Activated naive CD8-positive, alpha-beta T cell (primary cell): ENCODE measurements around the gene MPO.

Source experiments
- H3K27ac Mint-ChIP-seq: one replicate; pipeline ENCODE4 v1.8.0; 2021; ENCODE audit warnings: mixed read lengths
- H3K27me3 Mint-ChIP-seq: one replicate; pipeline ENCODE4 v1.8.0; 2021; ENCODE audit warnings: mixed read lengths
- H3K36me3 Mint-ChIP-seq: one replicate; pipeline ENCODE4 v1.8.0; 2021; ENCODE audit warnings: mixed read lengths
- H3K4me1 Mint-ChIP-seq: one replicate; pipeline ENCODE4 v1.8.0; 2021; ENCODE audit warnings: low read depth, mixed read lengths
- H3K4me3 Mint-ChIP-seq: one replicate; pipeline ENCODE4 v1.8.0; 2021; ENCODE audit warnings: mild to moderate bottlenecking, mixed read lengths
- H3K9me3 Mint-ChIP-seq: one replicate; pipeline ENCODE4 v1.8.0; 2021; ENCODE audit warnings: low read depth, mixed read lengths

The MPO gene

GRCh38 chr17:58279736-58280479, 827 bp downstream of the MPO start:
- no peaks in the 10 kb centered on the region for H3K9me3 Mint-ChIP-seq

GRCh38 chr17:58279016-58279711, 1.6 kb downstream of the MPO start:
- Mint-ChIP-seq H3K27me3 (peaks cover 8% of the 10 kb centered on the region), H3K36me3 (no peaks in the 10 kb centered on the region), H3K27ac (no peak overlapping the region), H3K4me3 (no peak overlapping the region), H3K4me1 (peaks cover 4% of the 10 kb centered on the region), H3K9me3 (no peaks in the 10 kb centered on the region)

More at GRCh38 chr17:58279736-58280479, 827 bp downstream of the MPO start:
- Mint-ChIP-seq H3K4me1 (peaks cover 4% of the 10 kb centered on the region), H3K4me3 (no peak overlapping the region), H3K36me3 (no peaks in the 10 kb centered on the region), H3K27ac (no peak overlapping the region), H3K27me3 (peaks cover 8% of the 10 kb centered on the region)

GRCh38 chr17:58278661-58279015, 2.1 kb downstream of the MPO start:
- Mint-ChIP-seq H3K4me1 (peaks cover 4% of the 10 kb centered on the region), H3K4me3 (no peak overlapping the region), H3K27me3 (peaks cover 8% of the 10 kb centered on the region), H3K27ac (no peak overlapping the region), H3K9me3 (no peaks in the 10 kb centered on the region), H3K36me3 (no peaks in the 10 kb centered on the region)

GRCh38 chr17:58277802-58278595, 2.7 kb downstream of the MPO start:
- Mint-ChIP-seq H3K4me1 (peaks cover 4% of the 10 kb centered on the region), H3K27me3 (peaks cover 6% of the 10 kb centered on the region)

GRCh38 chr17:58277107-58277801, 3.5 kb downstream of the MPO start:
- Mint-ChIP-seq H3K36me3 (no peaks in the 10 kb centered on the region), H3K4me3 (no peak overlapping the region), H3K4me1 (peaks cover 4% of the 10 kb centered on the region), H3K27ac (no peak overlapping the region), H3K27me3 (peaks cover 6% of the 10 kb centered on the region), H3K9me3 (no peaks in the 10 kb centered on the region)

More at GRCh38 chr17:58277802-58278595, 2.7 kb downstream of the MPO start:
- H3K9me3 Mint-ChIP-seq = no peaks in the 10 kb centered on the region
- no peaks in the 10 kb centered on the region for H3K36me3 Mint-ChIP-seq
- H3K27ac Mint-ChIP-seq = no peak overlapping the region
- no peak overlapping the region for H3K4me3 Mint-ChIP-seq

- Mint-ChIP-seq H3K4me1 (peaks cover 4% of the 10 kb centered on the region), H3K27ac (no peak overlapping the region), H3K36me3 (no peaks in the 10 kb centered on the region), H3K27me3 (peaks cover 6% of the 10 kb centered on the region), H3K9me3 (no peaks in the 10 kb centered on the region), H3K4me3 (no peak overlapping the region)
Observed at GRCh38 chr17:58276423-58276822, 4.3 kb downstream of the MPO start.

GRCh38 chr17:58275417-58275816, 5.3 kb downstream of the MPO start:
- Mint-ChIP-seq H3K27ac (no peak overlapping the region), H3K4me3 (no peak overlapping the region), H3K9me3 (no peaks in the 10 kb centered on the region), H3K4me1 (peaks cover 4% of the 10 kb centered on the region), H3K27me3 (peaks cover 4% of the 10 kb centered on the region), H3K36me3 (no peaks in the 10 kb centered on the region)

GRCh38 chr17:58273453-58274104, 7.2 kb downstream of the MPO start:
- H3K36me3 Mint-ChIP-seq = no peaks in the 10 kb centered on the region
- peaks cover 3% of the 10 kb centered on the region for H3K27me3 Mint-ChIP-seq
- no peaks in the 10 kb centered on the region for H3K9me3 Mint-ChIP-seq
- no peak overlapping the region for H3K27ac Mint-ChIP-seq
- no peak overlapping the region for H3K4me3 Mint-ChIP-seq
- H3K4me1 Mint-ChIP-seq = no peaks in the 10 kb centered on the region

- Mint-ChIP-seq H3K27me3 (peaks cover 3% of the 10 kb centered on the region), H3K36me3 (no peaks in the 10 kb centered on the region), H3K4me3 (no peak overlapping the region), H3K9me3 (no peaks in the 10 kb centered on the region), H3K4me1 (no peaks in the 10 kb centered on the region), H3K27ac (no peak overlapping the region)
Observed at GRCh38 chr17:58272367-58273280, 8.1 kb downstream of the MPO start.

GRCh38 chr17:58271216-58271931, 9.4 kb downstream of the MPO start:
- H3K27ac Mint-ChIP-seq = no peak overlapping the region
- no peaks in the 10 kb centered on the region for H3K9me3 Mint-ChIP-seq
- no peak overlapping the region for H3K4me3 Mint-ChIP-seq
- H3K27me3 Mint-ChIP-seq = peaks cover 8% of the 10 kb centered on the region
- no peaks in the 10 kb centered on the region for H3K36me3 Mint-ChIP-seq
- no peaks in the 10 kb centered on the region for H3K4me1 Mint-ChIP-seq

GRCh38 chr17:58270476-58271215, 10.1 kb downstream of the MPO start:
- H3K4me1 Mint-ChIP-seq = no peaks in the 10 kb centered on the region
- peaks cover 12% of the 10 kb centered on the region for H3K27me3 Mint-ChIP-seq
- no peaks in the 10 kb centered on the region for H3K9me3 Mint-ChIP-seq

GRCh38 chr17:58269557-58270291, 11.0 kb downstream of the MPO start:
- Mint-ChIP-seq H3K4me1 (no peaks in the 10 kb centered on the region), H3K36me3 (no peaks in the 10 kb centered on the region), H3K27me3 (peaks cover 12% of the 10 kb centered on the region), H3K4me3 (no peak overlapping the region), H3K9me3 (no peaks in the 10 kb centered on the region), H3K27ac (no peak overlapping the region)

More at GRCh38 chr17:58270476-58271215, 10.1 kb downstream of the MPO start:
- H3K4me3 Mint-ChIP-seq = no peak overlapping the region
- no peak overlapping the region for H3K27ac Mint-ChIP-seq
- no peaks in the 10 kb centered on the region for H3K36me3 Mint-ChIP-seq
